Measurements from ENCODE around the gene CCDC102B.

Gene CCDC102B

GRCh38 chr18:69064063-69064462, 266.2 kb downstream of the CCDC102B start:
- in situ Hi-C loops (cut with MboI; ENCODE audit: low sequenced_read_pairs), result no loop called here

GRCh38 chr18:69067048-69067447, 269.2 kb downstream of the CCDC102B start:
- in situ Hi-C loops (cut with MboI; ENCODE audit: low sequenced_read_pairs), result no loop called here

GRCh38 chr18:69071680-69072079, 273.8 kb downstream of the CCDC102B start:
- in situ Hi-C loops (cut with MboI; ENCODE audit: low sequenced_read_pairs), result no loop called here

GRCh38 chr18:69081846-69082245, 284.0 kb downstream of the CCDC102B start:
- in situ Hi-C loops (cut with MboI; ENCODE audit: low sequenced_read_pairs), result no loop called here

GRCh38 chr18:69082499-69082898, 284.6 kb downstream of the CCDC102B start:
- in situ Hi-C loops (cut with MboI; ENCODE audit: low sequenced_read_pairs), result no loop called here

- in situ Hi-C loops (cut with MboI; ENCODE audit: low sequenced_read_pairs), result no loop called here
Measured at GRCh38 chr18:69085951-69086350, 288.1 kb downstream of the CCDC102B start.

DNA sequence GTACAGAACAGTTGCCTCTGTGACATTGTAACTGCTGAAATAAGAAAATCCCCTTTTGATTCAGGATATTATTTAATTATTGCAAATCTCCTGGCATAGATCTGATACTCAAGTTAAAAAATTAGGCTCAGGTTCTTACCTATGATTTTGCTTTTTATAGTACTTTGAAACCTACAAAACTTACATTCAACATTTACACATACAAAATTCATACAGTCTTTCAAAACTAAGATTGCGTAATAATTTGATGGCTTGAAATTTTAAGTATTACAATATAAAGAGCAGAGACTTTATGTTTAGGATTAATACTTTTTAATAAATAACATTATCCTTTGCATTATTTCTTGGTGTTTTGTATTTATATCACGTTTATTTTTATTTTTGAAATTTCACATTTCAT, 291.1 kb downstream of the CCDC102B start:
- in situ Hi-C loops (cut with MboI; ENCODE audit: low sequenced_read_pairs), result no loop called here

- in situ Hi-C loops (cut with MboI; ENCODE audit: low sequenced_read_pairs), result no loop called here
Measured at GRCh38 chr18:69097349-69097748, 299.5 kb downstream of the CCDC102B start.

DNA sequence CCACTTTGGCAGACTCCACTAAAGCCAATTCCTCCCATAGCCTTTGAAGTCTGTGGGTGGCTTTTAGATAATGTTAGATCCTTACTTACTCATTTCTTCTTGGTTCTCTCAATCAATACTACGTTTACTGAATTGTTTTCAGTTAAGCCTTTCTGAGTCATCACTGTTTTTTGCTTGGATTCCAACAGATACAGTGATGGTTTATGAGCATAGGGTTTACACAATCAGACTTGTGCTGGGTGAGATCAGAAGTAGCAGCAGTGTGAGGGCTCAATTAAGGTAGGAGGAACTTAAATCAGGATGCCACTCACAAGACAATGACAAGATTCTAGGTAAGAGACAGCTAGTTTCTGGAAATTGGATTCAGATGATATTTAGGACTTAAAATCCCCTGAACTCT, 305.1 kb downstream of the CCDC102B start:
- in situ Hi-C loops (cut with MboI; ENCODE audit: low sequenced_read_pairs), result no loop called here
